CD4-positive, alpha-beta T cell treated with Interleukin-6 at 100 ng/mL for 8 hours (primary cell): ENCODE data around the gene CSF1R.

Experiments used
- DNase-seq: peaks from one replicate; pipeline ENCODE4 v3.0.0-alpha.2; 2020; ENCODE audit warnings: mixed read lengths, low spot score

Gene CSF1R

DNA sequence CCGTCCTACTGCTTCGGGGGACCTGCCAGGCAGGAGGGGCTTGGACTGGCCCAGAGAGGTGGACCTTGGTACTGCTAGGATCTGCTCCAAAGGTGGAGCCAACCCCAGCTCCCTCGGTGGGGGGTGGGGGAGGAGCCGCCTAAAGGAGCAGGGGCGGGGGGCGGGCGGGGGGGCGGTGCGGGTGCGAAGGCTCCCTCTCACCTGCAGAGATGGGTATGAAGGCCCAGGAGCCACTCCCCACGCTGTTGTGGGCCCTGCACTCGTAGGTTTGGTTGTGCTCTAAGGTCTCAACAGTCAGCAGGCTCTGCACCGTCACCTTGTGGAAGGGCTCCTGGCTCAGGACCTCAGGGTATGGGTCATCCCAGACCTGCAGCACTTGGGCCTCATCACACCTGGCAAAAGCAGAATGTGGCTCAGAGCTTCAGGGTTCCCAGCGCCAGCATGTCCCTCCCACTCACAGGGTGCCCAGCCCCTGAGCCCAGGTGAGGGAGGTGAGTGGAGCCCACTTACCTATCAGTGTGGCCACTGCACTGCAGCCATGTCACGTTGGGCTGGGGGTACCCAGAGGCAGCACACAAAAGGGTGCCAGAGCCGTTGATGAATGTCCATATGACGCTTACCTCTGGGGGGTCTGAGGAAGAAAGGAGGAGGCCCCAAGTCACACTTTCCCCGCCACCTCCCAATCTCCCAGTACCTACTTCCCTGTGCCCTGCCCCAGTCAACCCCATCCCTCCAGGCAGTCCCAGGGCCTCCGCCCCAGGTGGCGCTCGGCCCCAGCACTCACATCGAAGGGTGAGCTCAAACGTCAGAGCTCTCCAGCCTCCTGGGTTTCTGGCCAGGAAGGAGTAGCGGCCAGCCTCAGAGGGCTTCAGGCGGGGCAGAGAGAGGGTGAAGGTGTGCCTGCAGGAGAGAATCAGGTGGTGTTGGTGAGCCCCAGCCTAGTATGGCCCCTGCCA, 16.4 kb downstream of the CSF1R start:
- no peak for DNase-seq

DNA sequence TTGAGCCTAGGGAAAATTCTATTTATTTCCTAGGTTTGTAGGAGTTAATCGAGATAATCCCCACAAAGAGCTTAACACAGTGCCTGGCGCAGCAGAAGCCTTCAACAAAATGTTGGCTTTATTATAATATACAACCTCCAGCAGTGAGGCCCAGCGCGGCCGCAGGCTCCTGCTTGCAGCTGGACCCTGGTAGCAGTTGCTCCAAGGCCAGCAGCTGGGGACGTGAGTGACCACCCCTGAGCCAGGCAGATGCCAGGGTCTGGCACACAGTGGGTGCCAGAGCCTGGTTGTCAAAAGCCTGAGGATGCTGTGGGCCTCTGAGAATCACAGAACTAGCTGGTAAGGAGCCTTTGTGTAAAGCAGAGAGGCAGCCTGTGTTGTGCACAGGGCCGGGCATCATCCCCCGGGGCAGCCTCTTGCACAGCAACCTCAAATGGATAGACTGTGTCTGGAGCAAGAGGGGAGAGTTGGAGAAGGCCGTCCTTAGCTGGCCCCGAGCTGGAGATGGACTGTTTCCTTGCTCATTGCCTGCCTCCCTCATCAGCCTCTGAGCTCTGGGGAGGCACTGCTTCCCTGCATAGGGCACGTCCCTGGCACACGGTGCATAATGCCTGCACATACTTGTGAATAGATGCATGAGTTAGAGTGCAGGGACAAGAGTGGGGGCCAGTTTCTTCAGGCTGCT, 17.3 kb downstream of the CSF1R start:
- no peak for DNase-seq

DNA sequence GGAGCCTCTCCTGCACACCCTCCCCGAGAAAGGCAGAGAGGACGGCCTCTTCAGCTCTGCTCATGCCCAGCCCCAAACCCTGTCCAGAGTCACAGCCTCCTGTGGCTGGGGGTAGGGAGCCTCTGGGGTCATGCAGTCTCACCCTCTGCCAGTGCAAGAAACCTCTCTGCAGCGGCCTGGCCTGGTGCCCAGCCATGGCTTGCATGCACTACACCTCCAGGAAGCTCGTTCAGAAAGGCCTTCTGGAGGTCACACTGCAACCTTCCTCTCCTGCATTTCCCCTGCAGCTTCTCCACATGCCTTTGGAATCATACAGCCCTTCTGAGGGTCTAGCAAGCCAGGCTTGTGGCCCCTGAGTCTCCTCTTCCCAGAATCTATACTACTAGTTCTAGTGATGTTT, 17.9 kb downstream of the CSF1R start:
- DNase-seq, result no peak

- DNase-seq, result no peak
Measured at GRCh38 chr5:150068071-150068470, 18.3 kb downstream of the CSF1R start.

DNA sequence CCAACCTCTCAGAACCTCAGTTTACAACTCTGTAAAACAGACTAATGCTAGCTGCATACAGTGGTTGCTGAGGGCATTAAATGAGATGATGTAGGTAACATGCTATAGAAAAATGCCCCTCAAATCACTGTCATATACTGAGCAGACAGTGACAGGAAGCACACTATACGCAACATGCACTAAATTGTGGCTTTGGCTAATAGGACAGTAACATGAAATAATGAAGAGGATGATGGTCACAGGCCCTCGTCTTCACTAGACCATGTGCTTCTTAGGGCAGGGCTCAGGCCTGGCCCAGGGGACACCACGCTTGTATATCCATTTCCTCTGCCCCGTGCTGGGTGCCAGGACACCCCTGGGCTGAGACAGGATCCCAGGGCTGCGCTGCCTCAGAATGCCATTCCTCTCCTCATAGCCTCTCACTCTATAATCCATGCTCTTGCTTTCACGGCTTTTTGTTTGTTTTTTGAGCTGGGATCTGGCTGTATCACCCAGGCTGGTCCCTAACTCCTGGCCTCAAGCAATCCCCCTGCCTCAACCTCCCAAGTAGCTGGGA, 18.9 kb downstream of the CSF1R start:
- DNase-seq, result no peak

- DNase-seq, result no peak
Measured at GRCh38 chr5:150066901-150067396, 19.4 kb downstream of the CSF1R start.

- no peak for DNase-seq
Measured at GRCh38 chr5:150066436-150066835, 19.9 kb downstream of the CSF1R start.

- DNase-seq, result no peak
Measured at GRCh38 chr5:150065886-150066285, 20.5 kb downstream of the CSF1R start.

DNA sequence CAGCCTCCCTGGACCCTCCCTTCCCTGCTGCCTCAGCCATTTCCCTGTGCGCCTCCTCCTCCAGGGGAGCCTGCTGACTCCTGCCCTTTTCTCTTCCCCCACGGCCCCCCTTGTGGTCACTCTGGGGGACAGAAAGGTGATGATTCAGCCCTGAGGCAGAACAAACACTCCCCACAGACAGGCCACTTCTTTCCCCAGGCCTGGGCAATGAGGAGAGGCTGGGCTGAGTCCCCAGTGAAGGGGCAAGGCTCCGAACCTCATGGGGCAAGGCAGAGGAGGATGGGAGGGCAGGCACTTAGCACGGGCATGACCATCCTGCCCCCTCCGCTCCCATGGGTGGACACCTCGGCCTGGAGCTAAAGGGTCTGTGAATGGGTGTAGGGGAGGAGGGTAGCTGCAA, 21.0 kb downstream of the CSF1R start:
- no peak for DNase-seq

DNA sequence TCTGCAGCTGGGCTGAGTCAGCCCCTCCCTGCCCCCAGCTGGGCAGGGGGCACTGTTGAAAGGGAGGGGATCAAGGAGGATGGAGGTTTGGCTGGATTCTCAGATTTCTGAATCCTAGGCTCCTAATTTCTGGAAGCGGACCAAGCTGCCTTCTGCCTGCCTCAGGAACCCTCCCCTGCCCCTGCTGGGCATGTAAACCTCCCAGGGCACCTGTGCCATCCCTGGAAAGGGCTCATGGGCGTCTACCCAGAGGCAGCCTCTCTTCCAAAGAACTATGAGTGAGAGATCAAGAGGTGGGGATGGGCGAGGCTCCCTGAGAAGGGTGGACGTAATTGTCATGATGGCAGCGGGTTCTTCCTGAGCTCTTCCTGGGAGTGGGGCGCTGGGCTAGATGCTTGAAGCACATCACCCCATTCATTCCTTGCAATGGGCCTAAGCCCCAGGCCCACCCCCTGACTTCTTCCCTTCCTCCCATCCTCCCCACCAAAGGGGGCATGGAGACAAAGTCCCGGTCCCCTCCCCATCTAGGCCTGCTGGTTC, 21.6 kb downstream of the CSF1R start:
- no peak for DNase-seq

- no peak for DNase-seq
Measured at GRCh38 chr5:150063638-150064037, 22.7 kb downstream of the CSF1R start.

DNA sequence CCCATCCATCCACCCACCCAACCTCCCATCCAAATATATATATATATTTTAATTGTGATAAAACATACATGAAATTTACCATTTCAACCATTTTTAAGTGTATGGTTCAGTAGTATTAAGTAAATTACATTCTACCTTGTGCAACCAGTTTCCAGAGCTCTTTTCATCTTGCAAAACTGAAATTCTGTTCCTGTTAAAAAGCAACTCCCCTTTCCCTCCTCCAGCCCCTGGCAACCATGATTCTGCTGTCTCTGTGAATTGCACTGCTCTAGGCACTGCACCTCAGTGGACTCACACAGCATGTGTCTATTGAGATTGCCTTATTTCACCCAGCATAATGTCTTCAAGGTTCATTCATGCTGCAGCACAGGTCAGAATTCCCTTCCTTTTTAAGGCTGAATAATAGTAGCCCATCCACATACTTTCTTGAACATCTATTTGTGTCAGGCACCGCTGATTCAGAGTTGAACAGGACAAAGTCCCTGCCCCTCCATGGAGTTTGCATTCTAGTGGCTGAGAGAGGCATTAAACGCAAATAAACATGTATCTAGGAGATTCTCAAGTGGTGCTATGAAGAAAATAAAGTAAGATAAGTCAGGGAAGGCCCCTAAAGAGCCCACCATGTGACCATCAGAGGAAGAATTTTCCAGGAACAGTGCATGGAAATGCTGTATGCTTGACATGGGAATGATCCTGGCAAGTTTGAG, 24.0 kb downstream of the CSF1R start:
- DNase-seq, result no peak

DNA sequence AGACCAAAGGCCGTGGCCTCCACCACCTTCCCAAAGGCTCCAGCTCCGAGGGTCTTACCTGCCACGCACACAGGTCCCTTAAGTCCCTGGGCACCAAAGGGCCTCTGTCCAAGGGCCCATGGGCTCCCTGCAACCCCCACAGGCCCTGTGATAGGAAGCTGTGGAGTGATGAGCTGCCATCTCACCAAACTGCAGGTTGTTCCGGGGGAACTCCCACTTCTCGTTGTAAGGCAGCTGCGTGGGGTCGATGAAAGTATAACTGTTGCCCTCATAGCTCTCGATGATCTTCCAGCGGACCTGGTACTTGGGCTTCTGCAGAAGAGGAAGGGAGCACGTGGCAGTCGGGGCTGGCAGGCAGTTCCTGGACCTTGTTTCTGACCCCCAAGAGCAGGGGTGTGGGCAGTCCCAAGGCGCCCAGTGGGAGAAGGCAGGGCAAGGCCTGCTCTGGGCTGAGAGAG, 24.8 kb downstream of the CSF1R start:
- no peak for DNase-seq

GRCh38 chr5:150060471-150060870, 25.9 kb downstream of the CSF1R start:
- no peak for DNase-seq

DNA sequence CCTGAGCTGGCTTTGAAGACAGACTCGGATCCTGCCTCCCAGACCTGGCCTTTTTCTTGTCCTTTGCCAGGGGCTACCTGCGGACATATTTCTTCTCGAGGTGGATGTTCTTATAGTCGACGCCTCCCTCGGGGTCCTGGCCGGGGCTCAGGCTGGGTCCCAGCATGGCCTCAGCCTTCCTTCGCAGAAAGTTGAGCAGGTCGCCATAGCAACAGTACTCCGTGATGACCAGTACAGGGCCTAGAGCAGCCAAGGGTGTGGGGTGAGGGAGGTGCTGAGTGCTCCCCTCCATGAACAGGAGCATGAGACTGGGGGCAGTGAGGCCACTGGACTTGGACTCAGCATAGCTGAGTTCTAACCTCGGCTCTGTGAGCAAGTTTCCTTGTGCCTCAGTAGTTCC, 26.7 kb downstream of the CSF1R start:
- no peak for DNase-seq

DNA sequence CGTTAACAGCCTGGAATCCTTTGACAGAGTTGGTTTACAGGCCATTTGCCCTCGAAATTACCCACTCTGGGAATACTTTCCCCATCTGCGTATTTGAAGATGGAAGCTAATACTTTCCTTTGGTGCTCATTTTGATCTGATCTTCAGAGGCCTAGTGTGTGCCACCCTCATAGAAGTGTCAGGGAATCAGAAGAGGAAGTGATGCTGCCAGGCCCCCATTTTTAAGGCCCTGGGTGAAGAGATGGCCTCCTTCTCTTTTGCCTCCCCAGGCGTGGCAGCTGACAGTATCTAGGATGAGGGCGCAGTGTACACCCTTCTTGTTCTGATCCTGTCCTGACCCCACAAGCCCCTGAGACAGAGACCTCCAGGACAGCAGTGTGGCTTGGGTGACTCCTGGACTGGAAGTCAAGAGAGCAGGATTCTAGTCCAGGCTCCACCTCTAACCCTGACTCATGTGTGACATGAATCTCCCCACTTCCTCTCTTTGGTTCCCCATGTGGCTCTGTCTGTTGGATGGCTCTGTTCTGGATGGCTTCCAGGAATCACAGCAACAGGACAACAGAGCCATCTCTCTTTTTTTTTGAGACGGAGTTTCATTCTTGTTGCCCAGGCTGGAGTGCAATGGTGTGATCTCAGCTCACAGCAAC, 27.8 kb downstream of the CSF1R start:
- no peak for DNase-seq

GRCh38 chr5:150057996-150058395, 28.4 kb downstream of the CSF1R start:
- no peak for DNase-seq

GRCh38 chr5:150057511-150057910, 28.8 kb downstream of the CSF1R start:
- no peak for DNase-seq

- no peak for DNase-seq
Measured at GRCh38 chr5:150057052-150057451, 29.3 kb downstream of the CSF1R start.

GRCh38 chr5:150056075-150056443, 30.3 kb downstream of the CSF1R start:
- no peak for DNase-seq

GRCh38 chr5:150055326-150056074, 30.9 kb downstream of the CSF1R start:
- DNase-seq, result no peak
